SK-N-SH treated with all-trans-retinoic acid at 6 μM for 48 hours (cell line): Measurements from ENCODE around the gene CYP11A1.

Source experiments
- ATAC-seq: fragments of 200-7000 bp; cut with Tn5 transposase; 3 replicates; pipeline ENCODE4 v1.9.1; 2020; ENCODE audit warnings: mild to moderate bottlenecking, moderate library complexity
- ARNTL ChIP-seq: fragments of 450-650 bp; formaldehyde crosslinking; IDR thresholded peaks from 2 replicates; pipeline ENCODE4 v1.5.0; 2020; ENCODE audit warnings: low read depth, mild to moderate bottlenecking, moderate library complexity, borderline replicate concordance
- BACH2 ChIP-seq: fragments of 250-450 bp; sonication (Bioruptor Pico); IDR thresholded peaks from 2 replicates; pipeline ENCODE4 v1.9.0; 2021; ENCODE audit warnings: mild to moderate bottlenecking, borderline replicate concordance
- CREB5 ChIP-seq: fragments of 250-450 bp; sonication (Bioruptor Pico); IDR thresholded peaks from 2 replicates; pipeline ENCODE4 v1.5.1; 2020; ENCODE audit warnings: low read depth, mild to moderate bottlenecking, moderate library complexity
- CSDC2 ChIP-seq: fragments of 250-450 bp; sonication (Bioruptor Pico); IDR thresholded peaks from 2 replicates; pipeline ENCODE4 v1.5.0; 2020; ENCODE audit warnings: mild to moderate bottlenecking, moderate library complexity
- ISL1 ChIP-seq: fragments of 250-450 bp; sonication (Bioruptor Pico); IDR thresholded peaks from 2 replicates; pipeline ENCODE4 v2.1.2; 2022; ENCODE audit warnings: mild to moderate bottlenecking, moderate library complexity
- OSR1 ChIP-seq: fragments of 250-450 bp; sonication (Bioruptor Pico); IDR thresholded peaks from 2 replicates; pipeline ENCODE4 v1.8.0; 2022; ENCODE audit warnings: moderate library complexity, mild to moderate bottlenecking, inconsistent platforms
- PATZ1 ChIP-seq: fragments of 250-450 bp; sonication (Bioruptor Pico); IDR thresholded peaks from 2 replicates; pipeline ENCODE4 v1.8.0; 2020; ENCODE audit warnings: mild to moderate bottlenecking, moderate library complexity, borderline replicate concordance
- POU6F1 ChIP-seq: fragments of 250-450 bp; sonication (Bioruptor Pico); IDR thresholded peaks from 2 replicates; pipeline ENCODE4 v1.8.0; 2021; ENCODE audit warnings: low read depth, mild to moderate bottlenecking, moderate library complexity, borderline replicate concordance
- PPARA ChIP-seq: fragments of 250-450 bp; sonication (Bioruptor Pico); IDR thresholded peaks from 2 replicates; pipeline ENCODE4 v1.5.0; 2020; ENCODE audit warnings: mild to moderate bottlenecking, borderline replicate concordance
- RARB ChIP-seq: fragments of 250-450 bp; sonication (Bioruptor Pico); IDR thresholded peaks from 2 replicates; pipeline ENCODE4 v1.8.0; 2021; ENCODE audit warnings: mild to moderate bottlenecking, moderate library complexity
- TCF4 ChIP-seq: fragments of 250-450 bp; sonication (Bioruptor Pico); IDR thresholded peaks from 2 replicates; pipeline ENCODE4 v1.8.0; 2021; ENCODE audit warnings: mild to moderate bottlenecking, moderate library complexity, borderline replicate concordance
- TOX ChIP-seq: fragments of 250-450 bp; sonication (Bioruptor Pico); IDR thresholded peaks from 2 replicates; pipeline ENCODE4 v1.8.0; 2021; ENCODE audit warnings: mild to moderate bottlenecking, moderate library complexity, borderline replicate concordance
- TSHZ2 ChIP-seq: fragments of 250-450 bp; sonication (Bioruptor Pico); IDR thresholded peaks from 2 replicates; pipeline ENCODE4 v1.5.0; 2020; ENCODE audit warnings: mild to moderate bottlenecking, moderate library complexity
- ZC3H10 ChIP-seq: fragments of 250-450 bp; sonication (Bioruptor Pico); IDR thresholded peaks from 2 replicates; pipeline ENCODE4 v1.5.1; 2021; ENCODE audit warnings: mild to moderate bottlenecking, moderate library complexity
- ZFP3 ChIP-seq: fragments of 250-450 bp; sonication (Bioruptor Pico); IDR thresholded peaks from 2 replicates; pipeline ENCODE4 v1.5.0; 2020; ENCODE audit warnings: mild to moderate bottlenecking, moderate library complexity
- ZFP30 ChIP-seq: fragments of 450-650 bp; formaldehyde crosslinking; IDR thresholded peaks from 2 replicates; pipeline ENCODE4 v1.5.0; 2022; ENCODE audit warnings: mild to moderate bottlenecking, moderate library complexity
- ZNF70 ChIP-seq: fragments of 450-650 bp; formaldehyde crosslinking; IDR thresholded peaks from 2 replicates; pipeline ENCODE4 v1.5.0; 2020; ENCODE audit warnings: mild to moderate bottlenecking, moderate library complexity
- ZNF8 ChIP-seq: fragments of 450-650 bp; formaldehyde crosslinking; IDR thresholded peaks from 2 replicates; pipeline ENCODE4 v1.5.0; 2020; ENCODE audit warnings: mild to moderate bottlenecking, moderate library complexity

Gene CYP11A1

GRCh38 chr15:74402873-74403587 lies 35.6 kb upstream of the CYP11A1 start:
- TF ChIP-seq PPARA (CRISPR knock-in tag), result no peak
- ATAC-seq, result no peak

- ATAC-seq, result no peak
- TF ChIP-seq TCF4, result no peak
- TF ChIP-seq TSHZ2, result no peak
- no peak for TF ChIP-seq BACH2 (CRISPR knock-in tag)
- no peak for TF ChIP-seq ISL1 (CRISPR knock-in tag)
- no peak for TF ChIP-seq CSDC2
- no peak for TF ChIP-seq PATZ1
- TF ChIP-seq ARNTL (CRISPR knock-in tag), result no peak
- no peak for TF ChIP-seq RARB (CRISPR knock-in tag)
- TF ChIP-seq ZNF8 (CRISPR knock-in tag), result no peak
- TF ChIP-seq TOX (CRISPR knock-in tag), result no peak
- no peak for TF ChIP-seq CREB5
- no peak for TF ChIP-seq ZC3H10 (CRISPR knock-in tag)
- TF ChIP-seq ZFP3 (CRISPR knock-in tag), result no peak
- no peak for TF ChIP-seq ZFP30 (CRISPR knock-in tag)
- TF ChIP-seq POU6F1 (CRISPR knock-in tag), result no peak
Observed at GRCh38 chr15:74402337-74402841, 34.9 kb upstream of the CYP11A1 start.

- TF ChIP-seq PATZ1, result no peak
- TF ChIP-seq, all 23 proteins: peak for 0
- no peak for ATAC-seq
Observed at GRCh38 chr15:74400915-74401757, 33.7 kb upstream of the CYP11A1 start.

- TF ChIP-seq CSDC2 (no peak), BACH2 (CRISPR knock-in tag) (no peak), RARB (CRISPR knock-in tag) (no peak), OSR1 (CRISPR knock-in tag) (no peak), ZNF70 (CRISPR knock-in tag) (no peak), ZFP3 (CRISPR knock-in tag) (no peak), ZFP30 (CRISPR knock-in tag) (no peak), PATZ1 (no peak), PPARA (CRISPR knock-in tag) (no peak), ZNF8 (CRISPR knock-in tag) (no peak)
- no peak for ATAC-seq
Observed at GRCh38 chr15:74400313-74400860, 32.9 kb upstream of the CYP11A1 start.
